ENCODE measurements around the gene METTL21A. TPM values are rescaled to one million over a fixed set of nuclear protein-coding genes. Genes with fewer than 3 reads are reported as not detected.
"Not testable (repeated sequence)": the region's sequence is repeated elsewhere in the genome, so short reads cannot be mapped to it uniquely, and the experiment has no call there.

The METTL21A gene
- total and polyA plus RNA-seq, 3 donors from 2014 or later = 7.8 to 14.9 (median 14.6) TPM

- H3K36me3 ChIP-seq (ENCODE audit: low read depth, missing control alignments) = no peaks in the 10 kb centered on the region
- no peak overlapping the region for H3K4me3 ChIP-seq
- WGBS, 2 donors = 67 to 71% methylated on average over 5 of the region's 5 CpGs
- H3K27me3 ChIP-seq = no peaks in the 10 kb centered on the region
- H3K27ac ChIP-seq = no peak overlapping the region
- no peak for DNase-seq
- TF ChIP-seq POLR2A (IDR thresholded peaks at IDR 0.05) (no peak), CTCF (IDR thresholded peaks at IDR 0.05) (no peak)
- intact Hi-C loops (cut with DNase I; ENCODE audit: low total_unique reads) = no loop called here
- H3K9me3 ChIP-seq = no peaks in the 10 kb centered on the region
- H3K4me1 ChIP-seq = no peaks in the 10 kb centered on the region
These were observed 38.8 kb upstream of the METTL21A start for GRCh38 chr2:207663870-207664545.

GRCh38 chr2:207662203-207662602 lies 37.0 kb upstream of the METTL21A start:
- H3K27ac ChIP-seq = no peak overlapping the region
- H3K27me3 ChIP-seq = no peaks in the 10 kb centered on the region
- DNase-seq = no peak
- no peaks in the 10 kb centered on the region for H3K4me1 ChIP-seq
- H3K36me3 ChIP-seq (ENCODE audit: low read depth, missing control alignments) = no peaks in the 10 kb centered on the region
- intact Hi-C loops (cut with DNase I; ENCODE audit: low total_unique reads) = no loop called here
- 84 to 87% methylated on average over 2 of the region's 2 CpGs for WGBS, 2 donors
- no peak overlapping the region for H3K4me3 ChIP-seq
- no peak for TF ChIP-seq CTCF (IDR thresholded peaks at IDR 0.05)
- no peak for TF ChIP-seq POLR2A (IDR thresholded peaks at IDR 0.05)
- H3K9me3 ChIP-seq = no peaks in the 10 kb centered on the region

GRCh38 chr2:207660994-207661393 lies 35.8 kb upstream of the METTL21A start:
- WGBS, 2 donors = 78 to 84% methylated on average over 7 of the region's 7 CpGs
- TF ChIP-seq POLR2A (IDR thresholded peaks at IDR 0.05) = no peak
- no peak for TF ChIP-seq CTCF (IDR thresholded peaks at IDR 0.05)
- H3K4me3 ChIP-seq = no peak overlapping the region
- DNase-seq = no peak
- intact Hi-C loops (cut with DNase I; ENCODE audit: low total_unique reads) = no loop called here
- H3K36me3 ChIP-seq (ENCODE audit: low read depth, missing control alignments) = no peaks in the 10 kb centered on the region
- H3K4me1 ChIP-seq = no peaks in the 10 kb centered on the region
- H3K27me3 ChIP-seq = no peaks in the 10 kb centered on the region
- no peaks in the 10 kb centered on the region for H3K9me3 ChIP-seq
- H3K27ac ChIP-seq = no peak overlapping the region

- Histone ChIP-seq H3K4me3 (no peak overlapping the region), H3K36me3 (ENCODE audit: low read depth, missing control alignments) (no peaks in the 10 kb centered on the region), H3K9me3 (no peaks in the 10 kb centered on the region), H3K27me3 (no peaks in the 10 kb centered on the region), H3K27ac (no peak overlapping the region), H3K4me1 (no peaks in the 10 kb centered on the region)
- 87 to 93% methylated on average over 4 of the region's 4 CpGs for WGBS, 2 donors
- intact Hi-C loops (cut with DNase I; ENCODE audit: low total_unique reads) = no loop called here
- TF ChIP-seq CTCF (IDR thresholded peaks at IDR 0.05) (no peak), POLR2A (IDR thresholded peaks at IDR 0.05) (no peak)
- DNase-seq = no peak
These were observed 33.0 kb upstream of the METTL21A start for GRCh38 chr2:207658156-207658555.

GRCh38 chr2:207655000-207655399 lies 29.8 kb upstream of the METTL21A start:
- Histone ChIP-seq H3K4me3 (no peak overlapping the region), H3K27ac (no peak overlapping the region), H3K27me3 (no peaks in the 10 kb centered on the region), H3K4me1 (no peaks in the 10 kb centered on the region), H3K36me3 (ENCODE audit: low read depth, missing control alignments) (no peaks in the 10 kb centered on the region), H3K9me3 (no peaks in the 10 kb centered on the region)
- TF ChIP-seq CTCF (IDR thresholded peaks at IDR 0.05) (no peak), POLR2A (IDR thresholded peaks at IDR 0.05) (no peak)
- DNase-seq = no peak
- 58 to 67% methylated on average over 4 of the region's 4 CpGs for WGBS, 2 donors
- intact Hi-C loops (cut with DNase I; ENCODE audit: low total_unique reads) = no loop called here

GRCh38 chr2:207646582-207646981 lies 21.4 kb upstream of the METTL21A start:
- H3K36me3 ChIP-seq (ENCODE audit: low read depth, missing control alignments); H3K27ac ChIP-seq; DNase-seq; H3K4me1 ChIP-seq; H3K9me3 ChIP-seq; H3K4me3 ChIP-seq; intact Hi-C loops (cut with DNase I; ENCODE audit: low total_unique reads); H3K27me3 ChIP-seq: not testable (repeated sequence)
- WGBS, 2 donors = 94 to 95% methylated on average over 7 of the region's 7 CpGs

Data from testis (tissue), 3 donors.